Stimulated activated naive CD8-positive, alpha-beta T cell treated with anti-CD3 and anti-CD28 coated beads, Interleukin-15, amount 100 ng/mL, for 72 hours (primary cell): ENCODE results near the gene DOCK10.

ENCODE experiments used
- ATAC-seq: fragments of 150-1000 bp; cut with Tn5 transposase; 2 replicates; pipeline ENCODE4 v1.10.0; 2021; ENCODE audit warnings: mild to moderate bottlenecking, moderate library complexity
- DNase-seq, 2 donors: peaks; one replicate each; pipeline ENCODE4 v3.0.0; 2021 to 2022
- H3K27ac Mint-ChIP-seq, 2 donors: one replicate each; pipeline ENCODE4 v1.8.0; 2022; ENCODE audit warnings: mild to moderate bottlenecking in 2 of 2, mixed read lengths in 2 of 2, moderate library complexity in 2 of 2
- H3K27me3 Mint-ChIP-seq: one replicate; pipeline ENCODE4 v1.8.0; 2022; ENCODE audit warnings: mixed read lengths
- H3K4me1 Mint-ChIP-seq: one replicate; pipeline ENCODE4 v1.8.0; 2022; ENCODE audit warnings: mild to moderate bottlenecking, mixed read lengths
- H3K4me3 Mint-ChIP-seq, 2 donors: one replicate each; pipeline ENCODE4 v1.8.0; 2022; ENCODE audit warnings: mild to moderate bottlenecking in 2 of 2, mixed read lengths in 2 of 2, moderate library complexity in 1 of 2
- H3K9me3 Mint-ChIP-seq, 2 donors: one replicate each; pipeline ENCODE4 v1.8.0; 2022; ENCODE audit warnings: mixed read lengths in 2 of 2

Gene DOCK10

GRCh38 chr2:224885836-224886547 is 156.3 kb downstream of the DOCK10 start:
- Mint-ChIP-seq H3K9me3 (no peaks in the 10 kb centered on the region), H3K27ac (peak overlapping the region; percentile 69 to 88), H3K27me3 (no peaks in the 10 kb centered on the region), H3K4me3 (peak overlapping the region in 1 of 2 donors; percentile 2), H3K4me1 (peaks cover 84% of the 10 kb centered on the region)
- ATAC-seq (peak; percentile 88), DNase-seq (no peak)

- H3K4me3 Mint-ChIP-seq = no peak overlapping the region
- DNase-seq = no peak
- H3K9me3 Mint-ChIP-seq = no peaks in the 10 kb centered on the region
- peak overlapping the region in 1 of 2 donors; percentile 89 for H3K27ac Mint-ChIP-seq
- no peaks in the 10 kb centered on the region for H3K27me3 Mint-ChIP-seq
- no peak for ATAC-seq
- H3K4me1 Mint-ChIP-seq = peaks cover 77% of the 10 kb centered on the region
Measured at GRCh38 chr2:224885291-224885690, 157.0 kb downstream of the DOCK10 start.

GRCh38 chr2:224884188-224884587 is 158.1 kb downstream of the DOCK10 start:
- no peaks in the 10 kb centered on the region for H3K9me3 Mint-ChIP-seq
- H3K4me3 Mint-ChIP-seq = no peak overlapping the region
- peaks cover 68% of the 10 kb centered on the region for H3K4me1 Mint-ChIP-seq
- DNase-seq (no peak), ATAC-seq (no peak)
- H3K27ac Mint-ChIP-seq = peak overlapping the region in 1 of 2 donors; percentile 78
- H3K27me3 Mint-ChIP-seq = no peaks in the 10 kb centered on the region

GRCh38 chr2:224883700-224884099 is 158.6 kb downstream of the DOCK10 start:
- ATAC-seq (no peak), DNase-seq (no peak)
- Mint-ChIP-seq H3K4me1 (peaks cover 67% of the 10 kb centered on the region), H3K27ac (peak overlapping the region in 1 of 2 donors; percentile 33), H3K9me3 (no peaks in the 10 kb centered on the region), H3K27me3 (no peaks in the 10 kb centered on the region), H3K4me3 (no peak overlapping the region)

GRCh38 chr2:224883172-224883516 is 159.1 kb downstream of the DOCK10 start:
- peak overlapping the region in 1 of 2 donors; percentile 30 for H3K27ac Mint-ChIP-seq
- ATAC-seq (no peak), DNase-seq (no peak)
- H3K27me3 Mint-ChIP-seq = no peaks in the 10 kb centered on the region
- H3K9me3 Mint-ChIP-seq = no peaks in the 10 kb centered on the region
- no peak overlapping the region for H3K4me3 Mint-ChIP-seq
- H3K4me1 Mint-ChIP-seq = peaks cover 65% of the 10 kb centered on the region

GRCh38 chr2:224882291-224883171 is 159.7 kb downstream of the DOCK10 start:
- no peak overlapping the region for H3K4me3 Mint-ChIP-seq

GRCh38 chr2:224881846-224882245 is 160.4 kb downstream of the DOCK10 start:
- peaks cover 65% of the 10 kb centered on the region for H3K4me1 Mint-ChIP-seq
- ATAC-seq (no peak), DNase-seq (no peak)
- no peak overlapping the region for H3K4me3 Mint-ChIP-seq
- H3K27ac Mint-ChIP-seq = peak overlapping the region in 1 of 2 donors; percentile 50
- H3K9me3 Mint-ChIP-seq = no peaks in the 10 kb centered on the region
- H3K27me3 Mint-ChIP-seq = no peaks in the 10 kb centered on the region

More at GRCh38 chr2:224882291-224883171, 159.7 kb downstream of the DOCK10 start:
- peaks cover 61% of the 10 kb centered on the region for H3K4me1 Mint-ChIP-seq
- H3K27ac Mint-ChIP-seq = no peak overlapping the region
- H3K27me3 Mint-ChIP-seq = no peaks in the 10 kb centered on the region
- ATAC-seq = no peak
- H3K9me3 Mint-ChIP-seq = no peaks in the 10 kb centered on the region
- no peak for DNase-seq

GRCh38 chr2:224876522-224876921 is 165.7 kb downstream of the DOCK10 start:
- Mint-ChIP-seq H3K4me1 (peaks cover 16% of the 10 kb centered on the region), H3K4me3 (no peak overlapping the region), H3K9me3 (peaks cover 3 to 4% of the 10 kb centered on the region in 2 donors), H3K27ac (no peak overlapping the region), H3K27me3 (no peaks in the 10 kb centered on the region)
- ATAC-seq = no peak
- DNase-seq = no peak

- H3K4me1 Mint-ChIP-seq = peaks cover 14% of the 10 kb centered on the region
- DNase-seq (no peak), ATAC-seq (no peak)
- H3K4me3 Mint-ChIP-seq = no peak overlapping the region
- H3K27me3 Mint-ChIP-seq = no peaks in the 10 kb centered on the region
- H3K27ac Mint-ChIP-seq = peak overlapping the region in 1 of 2 donors; percentile 83
- peaks cover 9 to 10% of the 10 kb centered on the region in 2 donors for H3K9me3 Mint-ChIP-seq
Measured at GRCh38 chr2:224875841-224876240, 166.4 kb downstream of the DOCK10 start.

- DNase-seq (no peak), ATAC-seq (no peak)
- Mint-ChIP-seq H3K9me3 (peaks cover 10 to 14% of the 10 kb centered on the region in 2 donors), H3K4me3 (no peak overlapping the region), H3K27ac (no peak overlapping the region), H3K4me1 (peaks cover 14% of the 10 kb centered on the region), H3K27me3 (no peaks in the 10 kb centered on the region)
Measured at GRCh38 chr2:224875153-224875552, 167.1 kb downstream of the DOCK10 start.

GRCh38 chr2:224871813-224872212 is 170.5 kb downstream of the DOCK10 start:
- no peak for ATAC-seq
- Mint-ChIP-seq H3K27me3 (no peaks in the 10 kb centered on the region), H3K4me3 (no peak overlapping the region), H3K27ac (peak overlapping the region in 1 of 2 donors; percentile 8), H3K4me1 (peaks cover 2% of the 10 kb centered on the region), H3K9me3 (peaks cover 10 to 14% of the 10 kb centered on the region in 2 donors)
- no peak for DNase-seq

- Mint-ChIP-seq H3K27ac (no peak overlapping the region), H3K27me3 (no peaks in the 10 kb centered on the region), H3K4me3 (no peak overlapping the region), H3K9me3 (peaks cover 10 to 14% of the 10 kb centered on the region in 2 donors), H3K4me1 (no peaks in the 10 kb centered on the region)
- DNase-seq = no peak
- no peak for ATAC-seq
Measured at GRCh38 chr2:224870341-224870740, 171.9 kb downstream of the DOCK10 start.

- no peak for ATAC-seq
- H3K27me3 Mint-ChIP-seq = no peaks in the 10 kb centered on the region
- no peak overlapping the region for H3K27ac Mint-ChIP-seq
- no peak overlapping the region for H3K4me3 Mint-ChIP-seq
- no peaks in the 10 kb centered on the region for H3K4me1 Mint-ChIP-seq
- H3K9me3 Mint-ChIP-seq = peaks cover 10 to 14% of the 10 kb centered on the region in 2 donors
- no peak for DNase-seq
Measured at GRCh38 chr2:224869601-224870233, 172.6 kb downstream of the DOCK10 start.

GRCh38 chr2:224865016-224865415 is 177.3 kb downstream of the DOCK10 start:
- DNase-seq = no peak
- no peaks in the 10 kb centered on the region for H3K9me3 Mint-ChIP-seq
- H3K4me1 Mint-ChIP-seq = no peaks in the 10 kb centered on the region
- no peak for ATAC-seq
- no peaks in the 10 kb centered on the region for H3K27me3 Mint-ChIP-seq
- H3K4me3 Mint-ChIP-seq = no peak overlapping the region
- H3K27ac Mint-ChIP-seq = peak overlapping the region in 1 of 2 donors; percentile 44

GRCh38 chr2:224861266-224861665 is 181.0 kb downstream of the DOCK10 start:
- ATAC-seq = no peak
- H3K27ac Mint-ChIP-seq = no peak overlapping the region
- H3K27me3 Mint-ChIP-seq = no peaks in the 10 kb centered on the region
- no peak for DNase-seq
- H3K9me3 Mint-ChIP-seq = no peaks in the 10 kb centered on the region
- no peaks in the 10 kb centered on the region for H3K4me1 Mint-ChIP-seq
- no peak overlapping the region for H3K4me3 Mint-ChIP-seq

- Mint-ChIP-seq H3K4me3 (no peak overlapping the region), H3K9me3 (no peaks in the 10 kb centered on the region), H3K27ac (peak overlapping the region in 1 of 2 donors; percentile 54), H3K27me3 (no peaks in the 10 kb centered on the region), H3K4me1 (no peaks in the 10 kb centered on the region)
- no peak for DNase-seq
- no peak for ATAC-seq
Measured at GRCh38 chr2:224860786-224861185, 181.5 kb downstream of the DOCK10 start.
